Cardiac muscle cell (in vitro differentiated cells and primary cell): ENCODE results near the gene ERP44. TPM values are rescaled to one million over a fixed set of nuclear protein-coding genes. Genes with fewer than 3 reads are reported as not detected.

ENCODE experiments used
- DNase-seq, 2 donors: peaks; one replicate each; pipeline versions ENCODE4 v3.0.0 to v3.0.0-alpha.2; 2010 to 2017; ENCODE audit warnings: low read depth in 1 of 2, low spot score in 1 of 2
- H3K27ac ChIP-seq: fragments of 200-600 bp; sonication (generic); 2 replicates; pipeline ENCODE4 v1.5.1; 2016
- H3K27me3 ChIP-seq: fragments of 200-600 bp; sonication (generic); 2 replicates; pipeline ENCODE4 v1.6.0; 2016; ENCODE audit warnings: control low read depth
- H3K36me3 ChIP-seq: fragments of 200-600 bp; sonication (generic); 2 replicates; pipeline ENCODE4 v1.5.1; 2016; ENCODE audit warnings: control low read depth
- H3K4me1 ChIP-seq: fragments of 200-600 bp; sonication (generic); 2 replicates; pipeline ENCODE4 v1.8.1; 2017; ENCODE audit warnings: low read depth, mild to moderate bottlenecking, mixed run types
- H3K4me3 ChIP-seq: fragments of 200-600 bp; sonication (generic); 2 replicates; pipeline ENCODE4 v1.5.1; 2016; ENCODE audit warnings: mild to moderate bottlenecking
- H3K9me3 ChIP-seq: fragments of 200-600 bp; sonication (generic); 2 replicates; pipeline ENCODE4 v1.5.1; 2017; ENCODE audit warnings: low read depth, mild to moderate bottlenecking, control low read depth
- CTCF ChIP-seq: IDR thresholded peaks from 2 replicates; pipeline ENCODE4 v1.5.1; 2012; ENCODE audit warnings: low read depth, mild to moderate bottlenecking, low read length
- polyA plus RNA-seq: library from polyadenylated mRNA; unstranded; fragments of >200 nt; fragmentation: Nextera tagmentation; extraction: Ambion mirVana; gene quantifications from 2 replicates; pipeline ENCODE4 v1.2.1, GENCODE V29; 2016
- total RNA-seq: library from RNA; depleted of rRNA; stranded (reverse); fragments of >200 nt; gene quantifications from 2 replicates; pipeline ENCODE4 v1.2.3, GENCODE V29; 2016

The ERP44 gene
- total and polyA plus RNA-seq, 2 experiments from 2014 or later, result 10.0 to 35.3 TPM

DNA sequence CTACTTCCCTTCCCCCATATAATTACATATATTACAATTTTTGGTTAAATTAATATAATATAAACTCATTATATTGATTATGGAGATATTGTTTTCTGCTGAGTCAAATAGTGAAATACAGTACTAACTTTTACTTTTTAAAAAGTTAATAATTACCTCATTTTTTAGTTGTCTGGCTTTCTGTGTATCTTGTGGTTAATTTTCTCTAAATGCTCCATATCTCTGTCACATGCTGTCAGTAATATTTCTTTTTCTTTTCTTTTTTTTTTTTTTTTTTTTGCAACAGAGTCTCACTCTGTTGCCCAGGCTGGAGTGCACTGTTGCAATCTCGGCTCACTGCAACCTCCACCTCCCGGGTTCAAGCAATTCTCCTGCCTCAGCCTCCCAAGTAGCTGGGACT is 169.1 kb downstream of the ERP44 start:
- no peaks in the 10 kb centered on the region for H3K9me3 ChIP-seq
- no peak overlapping the region for H3K27ac ChIP-seq
- no peaks in the 10 kb centered on the region for H3K4me1 ChIP-seq
- H3K4me3 ChIP-seq, result no peak overlapping the region
- no peak for DNase-seq
- no peak for TF ChIP-seq CTCF
- H3K36me3 ChIP-seq, result peaks cover 10% of the 10 kb centered on the region
- H3K27me3 ChIP-seq, result no peaks in the 10 kb centered on the region

Other genes starting within 250 kb of the ERP44 start
- 16.5 and 34.8 TPM in 2 replicates for gene STX17, start 192.3 kb downstream of the ERP44 start, total RNA-seq
- 20.4 and 27.4 TPM in 2 replicates for gene STX17, start 192.3 kb downstream of the ERP44 start, polyA plus RNA-seq
- 11.5 and 15.3 TPM in 2 replicates for gene INVS, start 243 bp upstream of the ERP44 start, total RNA-seq
- gene INVS, start 243 bp upstream of the ERP44 start, polyA plus RNA-seq, result 9.4 and 10.9 TPM in 2 replicates